ENCODE measurements around the gene PPP1R18. TPM values are rescaled to one million over a fixed set of nuclear protein-coding genes. Genes with fewer than 3 reads are reported as not detected.

PPP1R18 gene
- total and polyA plus RNA-seq, 12 donors, result 6.4 to 120 (median 41.2) TPM

- H3K9me3 ChIP-seq (replicated peaks in 1 of 3), result no peaks in the 10 kb centered on the region
- peak overlapping the region in 2 of 5 donors; percentile 45 to 95 for H3K27ac ChIP-seq
- H3K27me3 ChIP-seq, result no peaks in the 10 kb centered on the region
- peaks cover 0 to 32% of the 10 kb centered on the region in 2 donors for H3K36me3 ChIP-seq (replicated peaks in 1 of 2)
- H3K4me1 ChIP-seq (replicated peaks in 1 of 2), result peaks cover 35 to 63% of the 10 kb centered on the region in 2 donors
- no peak for TF ChIP-seq CTCF (IDR thresholded peaks at IDR 0.05)
- TF ChIP-seq POLR2A (IDR thresholded peaks at IDR 0.05), result no peak
- 66 to 80% (median 70%) methylated on average over 7 of the region's 7 CpGs for WGBS, 4 donors
- no peak for DNase-seq
- H3K4me3 ChIP-seq, result no peak overlapping the region
- intact Hi-C loops (cut with DNase I), result loop anchor here (1.0 to 2.0 kb wide), 2 partner anchors 42 to 43 kb away; no protein-coding TSS in a partner anchor
Measured at GRCh38 chr6:30679765-30680535, 6.5 kb downstream of the PPP1R18 start.

- Histone ChIP-seq H3K4me3 (no peak overlapping the region), H3K36me3 (replicated peaks in 1 of 2) (peaks cover 0 to 32% of the 10 kb centered on the region in 2 donors), H3K9me3 (replicated peaks in 1 of 3) (no peaks in the 10 kb centered on the region), H3K27me3 (no peaks in the 10 kb centered on the region), H3K4me1 (replicated peaks in 1 of 2) (peaks cover 27 to 56% of the 10 kb centered on the region in 2 donors), H3K27ac (peak overlapping the region in 2 of 5 donors; percentile 45 to 95)
- intact Hi-C loops (cut with DNase I), result loop anchor here in 1 of 2 donors (1.0 kb wide), 1 partner anchor 43 kb away; no protein-coding TSS in a partner anchor
- WGBS, 4 donors, result 8 to 21% (median 8%) methylated on average over 11 to 31 of the region's 31 CpGs
- TF ChIP-seq POLR2A (IDR thresholded peaks at IDR 0.05) (no peak), CTCF (IDR thresholded peaks at IDR 0.05) (peak; percentile 95 to 98 (median 96))
- DNase-seq, result peak; percentile 79 to 92 (median 89)
Measured at GRCh38 chr6:30678964-30679726, 7.3 kb downstream of the PPP1R18 start.

GRCh38 chr6:30676660-30677285 lies 9.7 kb downstream of the PPP1R18 start:
- Histone ChIP-seq H3K4me1 (replicated peaks in 1 of 2) (peaks cover 8 to 44% of the 10 kb centered on the region in 2 donors), H3K36me3 (replicated peaks in 1 of 2) (peaks cover 0 to 32% of the 10 kb centered on the region in 2 donors), H3K4me3 (no peak overlapping the region), H3K27me3 (no peaks in the 10 kb centered on the region), H3K27ac (no peak overlapping the region), H3K9me3 (replicated peaks in 1 of 3) (no peaks in the 10 kb centered on the region)
- intact Hi-C loops (cut with DNase I), result no loop called here
- no peak for DNase-seq
- TF ChIP-seq POLR2A (IDR thresholded peaks at IDR 0.05) (no peak), CTCF (IDR thresholded peaks at IDR 0.05) (no peak)
- WGBS, 4 donors, result 79 to 90% (median 88%) methylated on average over 9 to 10 of the region's 10 CpGs
